T1000 (cell line): ENCODE data around the gene HNRNPC.
"Not testable (repeated sequence)": the region's sequence is repeated elsewhere in the genome, so short reads cannot be mapped to it uniquely, and the experiment has no call there.

Experiments
- DNase-seq: peaks from one replicate; lab custom pipeline; 2025; ENCODE audit warnings: mixed read lengths; lab: John Stamatoyannopoulos, UW

Gene HNRNPC

GRCh38 chr14:21268617-21269251, 508 bp downstream of the HNRNPC start:
- DNase-seq = no peak

GRCh38 chr14:21267886-21268616, 1.2 kb downstream of the HNRNPC start:
- no peak for DNase-seq

DNA sequence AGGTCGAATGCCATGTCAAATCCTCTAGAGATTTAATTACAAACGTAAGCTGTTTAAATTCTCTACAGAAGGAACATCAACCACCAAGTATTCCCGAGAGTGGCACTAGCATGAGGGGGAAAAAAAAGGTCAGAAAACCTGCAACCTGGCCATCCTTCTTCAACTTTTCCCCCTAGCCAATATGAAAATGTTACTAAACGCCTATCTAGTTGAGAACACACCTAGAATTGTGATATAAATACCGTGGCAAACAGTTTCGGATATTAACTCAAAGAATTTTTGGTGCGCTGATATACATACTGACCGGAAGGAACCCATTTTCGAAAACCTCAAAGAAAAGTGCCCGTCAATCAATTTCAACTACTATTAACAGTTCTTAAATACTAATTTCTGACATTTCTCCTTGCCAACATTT, 1.8 kb downstream of the HNRNPC start:
- DNase-seq = no peak

- no peak for DNase-seq
Measured at GRCh38 chr14:21264025-21264801, 5.0 kb downstream of the HNRNPC start.

GRCh38 chr14:21263284-21264024, 5.8 kb downstream of the HNRNPC start:
- DNase-seq = no peak

- no peak for DNase-seq
Measured at GRCh38 chr14:21262410-21262809, 6.8 kb downstream of the HNRNPC start.

DNA sequence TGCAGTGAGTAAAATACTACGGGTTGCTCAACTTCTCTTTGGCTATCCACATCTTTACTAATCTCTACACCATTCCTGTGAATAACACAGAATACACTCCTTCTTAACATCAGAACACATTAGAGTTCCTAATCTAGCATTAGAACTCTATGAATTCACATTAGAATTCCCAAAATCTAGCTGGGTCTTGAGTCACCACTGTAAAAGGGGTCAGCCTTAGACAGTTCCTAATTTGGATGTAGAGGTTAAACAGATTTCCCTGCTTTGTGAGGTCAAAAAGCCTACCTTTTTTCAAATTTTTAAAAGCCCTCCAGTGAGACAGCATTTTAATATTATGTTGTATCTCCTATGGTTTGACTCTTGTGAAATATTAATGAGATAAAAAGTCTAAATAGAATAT, 7.4 kb downstream of the HNRNPC start:
- DNase-seq = no peak

DNA sequence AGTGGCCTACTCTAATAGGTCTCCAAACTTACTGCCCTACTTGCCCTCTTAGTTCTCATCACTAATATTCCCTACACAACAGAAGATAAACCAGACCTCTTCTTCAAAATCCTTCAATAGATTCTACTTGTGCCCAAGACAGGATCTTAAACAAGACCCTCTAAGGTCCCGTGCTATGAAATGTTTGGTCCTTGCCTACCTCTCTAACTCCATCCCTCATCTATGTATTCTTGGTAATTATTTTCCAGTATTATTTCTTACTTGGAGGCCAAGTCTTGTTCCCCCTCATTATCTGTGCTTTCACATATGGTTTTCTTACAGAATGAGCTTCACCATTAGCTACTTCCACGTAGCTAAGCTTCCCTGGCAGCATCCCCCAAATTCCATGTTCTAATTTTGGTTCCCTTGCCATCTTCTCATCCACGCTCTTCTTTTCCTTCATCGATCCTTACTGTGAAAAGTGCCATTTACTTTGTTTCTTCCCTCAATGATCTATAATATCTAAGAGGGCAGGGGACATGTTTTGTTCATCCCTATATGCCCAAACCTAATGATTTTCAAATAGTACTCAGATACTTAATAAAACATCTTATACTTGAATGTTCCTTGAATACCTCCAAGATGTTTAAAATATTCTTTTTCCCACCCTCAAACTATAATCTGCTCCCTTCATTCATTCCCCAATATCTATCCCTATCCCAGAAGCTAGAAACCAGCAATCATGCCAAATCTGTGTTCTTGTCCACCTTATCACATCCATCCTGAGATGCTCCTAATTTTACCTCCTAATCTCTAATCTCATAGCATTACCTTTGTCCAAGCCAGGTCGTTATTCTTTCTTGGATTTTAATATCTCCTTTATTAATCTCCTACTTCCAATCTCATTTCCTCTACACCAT, 10.1 kb downstream of the HNRNPC start:
- DNase-seq = no peak

DNA sequence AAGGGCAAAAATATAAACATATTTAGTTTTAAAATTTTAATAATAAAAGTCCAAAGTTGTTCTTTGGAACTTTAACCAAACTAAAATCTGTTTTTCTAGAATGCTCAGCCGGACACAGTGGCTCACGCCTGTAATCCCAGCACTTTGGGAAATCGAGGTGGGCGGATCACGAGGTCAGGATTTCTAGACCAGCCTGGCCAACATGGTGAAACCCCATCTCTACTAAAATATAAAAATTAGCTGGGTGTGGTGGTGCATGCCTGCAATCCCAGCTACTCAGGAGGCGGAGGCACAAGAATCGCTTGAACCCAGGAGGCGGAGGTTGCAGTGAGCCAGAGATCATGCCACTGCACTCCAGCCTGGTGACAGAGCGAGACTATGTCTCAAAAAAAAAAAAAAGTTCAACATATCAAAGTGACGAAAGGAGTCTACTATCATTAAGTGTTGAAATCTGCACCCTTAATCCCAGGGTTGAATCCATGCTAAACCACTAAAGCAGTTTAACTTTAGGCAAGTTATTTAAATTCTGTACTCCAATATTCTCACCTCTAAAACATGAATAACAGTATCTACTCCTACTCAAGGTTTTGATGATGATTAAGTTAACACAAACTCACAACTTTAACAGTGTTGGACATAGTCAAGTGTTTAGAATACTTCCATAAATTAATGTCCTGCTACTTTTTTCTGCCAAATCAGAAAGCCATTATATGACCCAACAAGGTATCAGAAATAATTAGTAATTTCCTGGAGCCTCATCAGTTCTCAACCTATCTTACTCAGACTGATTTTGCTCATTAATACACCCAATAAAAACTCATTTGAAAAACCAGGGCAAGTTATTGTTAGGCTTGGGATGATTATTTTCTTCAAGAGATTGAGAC, 11.0 kb downstream of the HNRNPC start:
- DNase-seq = no peak

DNA sequence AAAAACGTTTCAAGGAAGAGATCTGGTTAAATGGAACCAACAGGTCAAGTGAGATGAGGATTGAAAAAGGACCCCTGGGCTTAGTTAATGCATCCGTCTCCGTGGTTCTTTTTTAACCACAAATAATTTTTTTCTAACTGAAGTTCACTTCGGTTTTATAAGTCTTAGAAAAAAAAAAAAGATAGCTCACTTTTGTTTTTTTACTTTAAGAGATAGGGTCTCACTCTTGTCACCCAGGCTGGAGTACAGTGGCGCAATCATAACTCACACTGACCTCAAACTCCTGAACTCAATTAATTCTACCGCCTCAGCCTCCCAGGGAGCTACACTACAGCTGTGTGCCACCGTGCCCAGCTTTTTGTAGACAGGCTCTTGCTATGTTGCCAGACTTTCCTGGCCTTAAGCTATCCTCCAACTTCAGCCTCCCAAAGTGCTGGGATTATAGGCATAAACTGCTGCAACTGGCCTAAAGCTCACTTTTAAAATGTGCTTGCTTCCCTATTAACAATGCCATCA, 11.8 kb downstream of the HNRNPC start:
- no peak for DNase-seq

GRCh38 chr14:21256539-21257393, 12.5 kb downstream of the HNRNPC start:
- no peak for DNase-seq

- not testable (repeated sequence) for DNase-seq
Measured at GRCh38 chr14:21256102-21256447, 13.2 kb downstream of the HNRNPC start.

DNA sequence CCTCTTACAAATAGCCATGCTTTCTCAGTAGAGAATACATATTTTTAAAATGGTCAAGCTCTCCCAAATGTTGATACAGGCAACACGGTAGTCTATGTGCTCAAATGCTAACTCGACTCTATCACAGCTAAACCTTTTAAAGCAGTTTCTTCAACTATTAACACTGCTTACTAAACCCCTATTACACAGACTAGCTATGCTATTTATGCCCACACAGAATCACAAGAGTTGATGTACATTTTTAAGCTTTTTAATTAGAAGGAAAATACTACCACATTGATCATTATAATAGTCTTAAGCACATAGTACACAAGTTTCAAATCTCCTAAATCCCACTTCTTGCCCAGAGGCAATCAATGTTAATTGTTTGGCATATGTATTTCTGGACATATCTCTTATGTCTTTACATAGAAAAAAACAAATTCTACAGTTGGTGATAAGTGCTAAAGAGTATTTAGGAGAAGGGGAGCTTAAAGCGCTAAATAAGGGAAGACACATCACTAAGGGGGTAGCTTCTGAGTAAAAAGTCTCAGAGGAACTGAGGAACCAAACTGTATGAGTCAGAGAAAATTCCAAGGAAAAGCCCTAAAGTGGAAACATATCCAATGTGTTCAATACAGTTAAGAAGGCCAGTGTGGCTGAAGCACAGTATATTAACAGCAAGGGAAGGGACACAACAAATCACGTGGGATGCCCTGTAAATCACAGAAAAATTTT, 13.7 kb downstream of the HNRNPC start:
- DNase-seq = no peak

GRCh38 chr14:21252149-21252548, 17.1 kb downstream of the HNRNPC start:
- DNase-seq = no peak

- no peak for DNase-seq
Measured at GRCh38 chr14:21251215-21251614, 18.0 kb downstream of the HNRNPC start.

DNA sequence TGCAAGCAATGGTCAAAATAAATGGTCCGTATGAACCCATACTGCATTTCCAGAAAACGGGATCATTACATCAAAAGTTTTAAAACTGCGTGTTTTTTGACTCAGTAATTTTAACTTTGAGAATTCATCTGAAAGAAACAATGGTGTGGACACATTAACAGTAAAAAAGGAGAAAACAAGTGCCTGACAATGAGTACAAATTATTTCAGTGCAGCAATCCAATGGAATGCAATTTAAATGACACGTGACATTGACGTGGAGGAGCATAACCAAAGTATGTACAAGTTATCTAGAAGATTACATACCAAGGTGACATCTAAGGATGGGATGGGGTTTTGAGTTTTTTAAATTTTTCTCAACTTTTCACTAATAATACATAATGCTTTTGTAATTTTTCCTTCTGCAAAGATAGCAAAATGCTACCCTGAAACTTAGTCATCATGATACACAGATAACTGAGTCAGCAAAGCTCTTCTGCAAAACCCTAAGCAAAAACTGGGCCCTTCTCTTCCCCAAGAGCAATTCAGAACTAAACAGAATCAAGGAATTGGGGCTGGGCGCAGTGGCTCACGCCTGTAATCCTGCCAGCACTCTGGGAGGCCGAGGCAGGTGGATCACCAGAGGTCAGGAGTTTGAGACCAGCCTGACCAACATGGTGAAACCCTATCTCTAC, 20.4 kb downstream of the HNRNPC start:
- no peak for DNase-seq

- DNase-seq = no peak
Measured at GRCh38 chr14:21248338-21248737, 20.9 kb downstream of the HNRNPC start.

GRCh38 chr14:21245813-21246212, 23.4 kb downstream of the HNRNPC start:
- no peak for DNase-seq
